ENCODE results near the gene YPEL5. TPM values are rescaled to one million over a fixed set of nuclear protein-coding genes. Genes with fewer than 3 reads are reported as not detected.
A peak's percentile ranks its signal among the peaks of the same experiment; 100 is the strongest.

The YPEL5 gene
- total RNA-seq, 4 donors from 2014 or later = 39.8 to 75.1 (median 59.0) TPM

GRCh38 chr2:30177440-30177839, 30.6 kb downstream of the YPEL5 start:
- Histone ChIP-seq H3K4me1 (no peaks in the 10 kb centered on the region), H3K36me3 (no peaks in the 10 kb centered on the region), H3K27ac (no peak overlapping the region), H3K9me3 (no peaks in the 10 kb centered on the region), H3K27me3 (no peaks in the 10 kb centered on the region), H3K4me3 (no peak overlapping the region)
- TF ChIP-seq CTCF (IDR thresholded peaks at IDR 0.05) = no peak
- no peak for TF ChIP-seq POLR2A (IDR thresholded peaks at IDR 0.05)
- no peak for DNase-seq

- DNase-seq = no peak
These were observed 31.1 kb downstream of the YPEL5 start for GRCh38 chr2:30177956-30178355.

GRCh38 chr2:30178618-30179434, 32.0 kb downstream of the YPEL5 start:
- Histone ChIP-seq H3K9me3 (no peaks in the 10 kb centered on the region), H3K4me1 (no peaks in the 10 kb centered on the region), H3K4me3 (no peak overlapping the region), H3K27ac (peak overlapping the region in 2 of 4 donors; percentile 50 to 59), H3K27me3 (no peaks in the 10 kb centered on the region), H3K36me3 (no peaks in the 10 kb centered on the region)
- no peak for TF ChIP-seq CTCF (IDR thresholded peaks at IDR 0.05)
- TF ChIP-seq POLR2A (IDR thresholded peaks at IDR 0.05) = no peak
- DNase-seq = no peak

More at GRCh38 chr2:30177956-30178355, 31.1 kb downstream of the YPEL5 start:
- Histone ChIP-seq H3K27ac (peak overlapping the region in 2 of 4 donors; percentile 15 to 22), H3K4me1 (no peaks in the 10 kb centered on the region), H3K36me3 (no peaks in the 10 kb centered on the region), H3K9me3 (no peaks in the 10 kb centered on the region), H3K4me3 (no peak overlapping the region), H3K27me3 (no peaks in the 10 kb centered on the region)
- TF ChIP-seq POLR2A (IDR thresholded peaks at IDR 0.05) = no peak
- TF ChIP-seq CTCF (IDR thresholded peaks at IDR 0.05) = no peak

GRCh38 chr2:30179536-30179935, 32.7 kb downstream of the YPEL5 start:
- H3K4me1 ChIP-seq = no peaks in the 10 kb centered on the region
- no peaks in the 10 kb centered on the region for H3K9me3 ChIP-seq
- no peaks in the 10 kb centered on the region for H3K36me3 ChIP-seq
- no peak overlapping the region for H3K4me3 ChIP-seq
- no peak for TF ChIP-seq POLR2A (IDR thresholded peaks at IDR 0.05)
- TF ChIP-seq CTCF (IDR thresholded peaks at IDR 0.05) = no peak
- H3K27ac ChIP-seq = peak overlapping the region in 2 of 4 donors; percentile 50 to 59
- H3K27me3 ChIP-seq = no peaks in the 10 kb centered on the region
- no peak for DNase-seq

- DNase-seq = no peak
- Histone ChIP-seq H3K4me3 (no peak overlapping the region), H3K27me3 (no peaks in the 10 kb centered on the region), H3K9me3 (no peaks in the 10 kb centered on the region), H3K27ac (no peak overlapping the region), H3K36me3 (no peaks in the 10 kb centered on the region), H3K4me1 (no peaks in the 10 kb centered on the region)
- TF ChIP-seq CTCF (IDR thresholded peaks at IDR 0.05) (no peak), POLR2A (IDR thresholded peaks at IDR 0.05) (no peak)
These were observed 33.4 kb downstream of the YPEL5 start for GRCh38 chr2:30180226-30180625.
